Karpas-422 (cell line): ENCODE data around the gene SERHL2. TPM values are rescaled to one million over a fixed set of nuclear protein-coding genes. Genes with fewer than 3 reads are reported as not detected.
"Not testable (repeated sequence)": the region's sequence is repeated elsewhere in the genome, so short reads cannot be mapped to it uniquely, and the experiment has no call there.

Experiments used
- DNase-seq: peaks from one replicate; pipeline ENCODE4 v3.0.0-alpha.2; 2015
- H2AFZ ChIP-seq: fragments of 200-600 bp; sonication (generic); 2 replicates; pipeline ENCODE4 v1.6.1; 2014; ENCODE audit warnings: antibody characterized with exemption, low read length, mixed read lengths
- H3K27ac ChIP-seq: fragments of 200-600 bp; sonication (generic); 2 replicates; pipeline ENCODE4 v1.5.1; 2014; ENCODE audit warnings: mild to moderate bottlenecking, low read length, moderate library complexity
- H3K27me3 ChIP-seq: fragments of 200-600 bp; sonication (generic); 2 replicates; pipeline ENCODE4 v1.6.1; 2014; ENCODE audit warnings: low read length, mixed read lengths
- H3K36me3 ChIP-seq: fragments of 200-600 bp; sonication (generic); 2 replicates; pipeline ENCODE4 v1.6.1; 2014; ENCODE audit warnings: low read length, mixed read lengths; ENCODE audit not compliant: insufficient read depth
- H3K4me1 ChIP-seq: fragments of 200-600 bp; sonication (generic); 2 replicates; pipeline ENCODE4 v1.6.1; 2014; ENCODE audit warnings: mild to moderate bottlenecking, low read length, mixed read lengths
- H3K4me2 ChIP-seq: fragments of 200-600 bp; sonication (generic); 2 replicates; pipeline ENCODE4 v1.6.1; 2014; ENCODE audit warnings: low read length, low read depth, mild to moderate bottlenecking; ENCODE audit not compliant: poor library complexity, severe bottlenecking
- H3K4me3 ChIP-seq: fragments of 200-600 bp; sonication (generic); 2 replicates; pipeline ENCODE4 v1.5.1; 2014; ENCODE audit warnings: mild to moderate bottlenecking, antibody characterized with exemption, low read length, mixed read lengths
- H3K79me2 ChIP-seq: fragments of 200-600 bp; sonication (generic); 2 replicates; pipeline ENCODE4 v1.6.1; 2014; ENCODE audit warnings: mild to moderate bottlenecking, low read length, mixed read lengths
- H3K9ac ChIP-seq: fragments of 200-600 bp; sonication (generic); 2 replicates; pipeline ENCODE4 v1.6.0; 2014; ENCODE audit warnings: low read length
- H3K9me2 ChIP-seq: fragments of 200-600 bp; sonication (generic), shearing (Covaris generic); replicated peaks from 2 replicates; pipeline ENCODE4 v1.6.0; 2014; ENCODE audit warnings: mild to moderate bottlenecking, low read length, moderate library complexity; ENCODE audit not compliant: insufficient read depth
- H3K9me3 ChIP-seq: fragments of 300-700, 200-600 bp; sonication (generic); 2 replicates; pipeline ENCODE4 v1.6.1; 2014; ENCODE audit warnings: low read length, mixed read lengths
- H4K20me1 ChIP-seq: fragments of 200-600 bp; sonication (generic); 2 replicates; pipeline ENCODE4 v1.6.1; 2014; ENCODE audit warnings: mild to moderate bottlenecking, antibody characterized with exemption, low read length, low read depth; ENCODE audit not compliant: insufficient read depth
- total RNA-seq: library from RNA; depleted of rRNA; stranded (reverse); fragments of >200 nt; shearing (Covaris generic); gene quantifications from 2 replicates; pipeline ENCODE4 v1.2.3, GENCODE V29; 2014; ENCODE audit warnings: low replicate concordance

The SERHL2 gene
- total RNA-seq, 1 experiment from 2014 or later, result 3.7 TPM

GRCh38 chr22:42596336-42596735 is 42.6 kb downstream of the SERHL2 start:
- no peaks in the 10 kb centered on the region for H3K27me3 ChIP-seq
- no peak overlapping the region for H2AFZ ChIP-seq
- DNase-seq, result no peak
- peaks cover 15% of the 10 kb centered on the region for H3K4me1 ChIP-seq
- no peak overlapping the region for H3K27ac ChIP-seq
- no peaks in the 10 kb centered on the region for H3K9me2 ChIP-seq
- H3K36me3 ChIP-seq, result peaks cover 50% of the 10 kb centered on the region
- H4K20me1 ChIP-seq, result no peaks in the 10 kb centered on the region
- no peak overlapping the region for H3K4me2 ChIP-seq
- peaks cover 16% of the 10 kb centered on the region for H3K79me2 ChIP-seq
- no peak overlapping the region for H3K4me3 ChIP-seq
- H3K9me3 ChIP-seq, result no peaks in the 10 kb centered on the region
- no peak overlapping the region for H3K9ac ChIP-seq

GRCh38 chr22:42596863-42597530 is 43.2 kb downstream of the SERHL2 start:
- DNase-seq, result no peak
- H2AFZ ChIP-seq, result no peak overlapping the region
- H3K4me2 ChIP-seq, result no peak overlapping the region
- no peak overlapping the region for H3K9ac ChIP-seq
- no peak overlapping the region for H3K27ac ChIP-seq
- H3K9me3 ChIP-seq, result no peaks in the 10 kb centered on the region
- H3K79me2 ChIP-seq, result peaks cover 18% of the 10 kb centered on the region
- H3K4me1 ChIP-seq, result peaks cover 8% of the 10 kb centered on the region
- no peak overlapping the region for H3K4me3 ChIP-seq
- peaks cover 50% of the 10 kb centered on the region; the same call in 1 of the 2 replicates for H3K36me3 ChIP-seq
- no peaks in the 10 kb centered on the region for H3K27me3 ChIP-seq
- H3K9me2 ChIP-seq, result no peaks in the 10 kb centered on the region
- no peaks in the 10 kb centered on the region for H4K20me1 ChIP-seq

DNA sequence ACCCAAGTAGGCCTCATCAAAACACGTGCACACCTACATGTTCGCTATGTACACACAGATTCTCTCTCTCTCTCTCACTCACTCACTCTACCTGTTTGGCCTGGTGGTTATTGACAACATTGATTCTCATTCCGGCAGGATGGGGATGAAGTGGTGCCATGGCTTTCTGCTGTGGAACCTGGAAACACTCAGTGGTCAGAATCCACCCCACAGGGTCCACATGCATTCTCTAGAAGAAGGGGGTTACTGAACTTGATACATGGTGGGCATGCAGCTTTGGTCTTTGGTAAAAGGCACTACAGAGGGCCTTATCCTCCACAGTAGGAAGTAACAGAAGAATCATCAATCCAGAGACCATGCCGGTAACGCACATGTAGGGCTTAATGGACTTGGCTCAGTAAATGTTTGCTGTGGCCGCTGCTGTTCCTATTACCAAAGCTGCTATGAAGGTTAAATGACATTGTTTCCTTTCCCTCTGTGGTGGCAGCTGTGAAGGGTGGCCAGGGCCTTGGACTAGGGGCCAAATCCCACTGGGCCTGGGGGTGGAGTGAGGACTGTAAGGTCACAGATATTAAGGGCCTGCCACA is 48.2 kb downstream of the SERHL2 start:
- Histone ChIP-seq H3K79me2 (peaks cover 65% of the 10 kb centered on the region), H3K4me2 (no peak overlapping the region), H3K4me3 (no peak overlapping the region), H3K9me2 (no peaks in the 10 kb centered on the region), H4K20me1 (peaks cover 11% of the 10 kb centered on the region), H3K27ac (no peak overlapping the region), H3K9ac (no peak overlapping the region), H3K4me1 (no peaks in the 10 kb centered on the region), H2AFZ (no peak overlapping the region), H3K36me3 (peaks cover 33% of the 10 kb centered on the region; the same call in 1 of the 2 replicates), H3K9me3 (no peaks in the 10 kb centered on the region), H3K27me3 (no peaks in the 10 kb centered on the region)
- no peak for DNase-seq

- peaks cover 28% of the 10 kb centered on the region; the same call in 1 of the 2 replicates for H3K36me3 ChIP-seq
- no peak overlapping the region for H3K27ac ChIP-seq
- H3K4me3 ChIP-seq, result no peak overlapping the region
- DNase-seq, result no peak
- H3K27me3 ChIP-seq, result no peaks in the 10 kb centered on the region
- H3K9me3 ChIP-seq, result no peaks in the 10 kb centered on the region
- H3K79me2 ChIP-seq, result peaks cover 63% of the 10 kb centered on the region
- no peaks in the 10 kb centered on the region for H3K9me2 ChIP-seq
- H3K4me1 ChIP-seq, result no peaks in the 10 kb centered on the region
- H3K4me2 ChIP-seq, result no peak overlapping the region
- H2AFZ ChIP-seq, result no peak overlapping the region
- H3K9ac ChIP-seq, result no peak overlapping the region
- peaks cover 11% of the 10 kb centered on the region for H4K20me1 ChIP-seq
These were observed 48.7 kb downstream of the SERHL2 start for GRCh38 chr22:42602470-42602869.

GRCh38 chr22:42603427-42603826 is 49.7 kb downstream of the SERHL2 start:
- H3K9me3 ChIP-seq, result no peaks in the 10 kb centered on the region
- peaks cover 69% of the 10 kb centered on the region for H3K79me2 ChIP-seq
- no peaks in the 10 kb centered on the region for H3K9me2 ChIP-seq
- peaks cover 29% of the 10 kb centered on the region; the same call in 1 of the 2 replicates for H3K36me3 ChIP-seq
- H3K27me3 ChIP-seq, result no peaks in the 10 kb centered on the region
- DNase-seq, result no peak
- H3K9ac ChIP-seq, result no peak overlapping the region
- peaks cover 11% of the 10 kb centered on the region for H4K20me1 ChIP-seq
- no peak overlapping the region for H2AFZ ChIP-seq
- H3K4me1 ChIP-seq, result no peaks in the 10 kb centered on the region
- H3K4me2 ChIP-seq, result no peak overlapping the region
- H3K4me3 ChIP-seq, result no peak overlapping the region
- no peak overlapping the region for H3K27ac ChIP-seq

DNA sequence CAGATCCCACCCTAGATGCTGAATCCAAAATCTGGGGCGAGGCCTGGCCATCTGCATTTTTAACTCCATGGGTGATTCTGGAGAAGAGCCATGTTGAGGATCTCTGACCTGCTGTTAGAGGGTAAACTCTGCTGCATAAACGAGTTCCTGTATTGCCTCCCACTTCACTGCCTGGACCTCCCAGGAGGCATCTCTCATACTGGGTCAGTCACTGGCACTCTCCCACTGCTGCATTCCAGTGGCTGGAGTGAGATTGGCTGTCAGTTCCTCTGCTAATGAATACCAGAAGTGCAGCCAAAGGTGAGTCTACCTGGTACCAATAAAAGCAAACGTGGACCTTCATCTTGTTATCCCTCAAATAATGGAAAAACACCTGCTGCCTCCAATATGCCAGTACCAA is 50.6 kb downstream of the SERHL2 start:
- H2AFZ ChIP-seq, result no peak overlapping the region
- H3K9ac ChIP-seq, result no peak overlapping the region
- no peak overlapping the region for H3K4me3 ChIP-seq
- H3K4me2 ChIP-seq, result no peak overlapping the region
- H3K9me2 ChIP-seq, result no peaks in the 10 kb centered on the region
- H3K79me2 ChIP-seq, result peaks cover 75% of the 10 kb centered on the region
- H3K4me1 ChIP-seq, result no peaks in the 10 kb centered on the region
- H3K9me3 ChIP-seq, result no peaks in the 10 kb centered on the region
- peaks cover 19% of the 10 kb centered on the region for H4K20me1 ChIP-seq
- H3K36me3 ChIP-seq, result peaks cover 32% of the 10 kb centered on the region; the same call in 1 of the 2 replicates
- no peak for DNase-seq
- H3K27ac ChIP-seq, result no peak overlapping the region
- H3K27me3 ChIP-seq, result no peaks in the 10 kb centered on the region

DNA sequence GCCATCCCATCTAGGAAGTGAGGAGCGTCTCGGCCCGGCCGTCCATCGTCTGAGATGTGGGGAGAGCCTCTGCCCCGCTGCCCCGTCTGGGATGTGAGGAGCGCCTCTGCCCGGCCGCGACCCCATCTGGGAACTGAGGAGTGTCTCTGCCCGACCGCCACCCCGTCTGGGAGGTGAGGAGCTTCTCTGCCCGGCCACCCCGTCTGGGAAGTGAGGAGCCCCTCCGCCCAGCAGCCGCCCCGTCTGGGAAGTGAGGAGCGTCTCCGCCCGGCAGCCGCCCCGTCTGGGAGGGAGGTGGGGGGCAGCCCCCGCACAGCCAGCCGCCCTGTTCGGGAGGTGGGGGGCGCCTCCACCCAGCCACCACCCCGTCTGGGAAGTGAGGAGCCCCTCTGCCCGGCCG is 53.9 kb downstream of the SERHL2 start:
- not testable (repeated sequence) for H3K4me2 ChIP-seq, H2AFZ ChIP-seq, DNase-seq, H3K9me2 ChIP-seq, H3K4me1 ChIP-seq, H3K4me3 ChIP-seq, H3K27ac ChIP-seq, H3K27me3 ChIP-seq, H3K9me3 ChIP-seq, H3K9ac ChIP-seq
- peaks cover 90% of the 10 kb centered on the region for H3K79me2 ChIP-seq
- peaks cover 30% of the 10 kb centered on the region; the same call in 1 of the 2 replicates for H3K36me3 ChIP-seq
- peaks cover 27% of the 10 kb centered on the region for H4K20me1 ChIP-seq

GRCh38 chr22:42608136-42608822 is 54.5 kb downstream of the SERHL2 start:
- Histone ChIP-seq H3K9me2 (no peaks in the 10 kb centered on the region), H3K4me3 (no peak overlapping the region), H3K27ac (no peak overlapping the region), H2AFZ (no peak overlapping the region), H3K4me1 (peaks cover 12% of the 10 kb centered on the region), H3K79me2 (peaks cover 91% of the 10 kb centered on the region), H3K27me3 (no peaks in the 10 kb centered on the region), H4K20me1 (peaks cover 31% of the 10 kb centered on the region), H3K9me3 (no peaks in the 10 kb centered on the region), H3K4me2 (no peak overlapping the region), H3K36me3 (peaks cover 29% of the 10 kb centered on the region; the same call in 1 of the 2 replicates), H3K9ac (no peak overlapping the region)
- DNase-seq, result no peak
